Measurements from ENCODE around the gene GPC3.

The GPC3 gene

DNA sequence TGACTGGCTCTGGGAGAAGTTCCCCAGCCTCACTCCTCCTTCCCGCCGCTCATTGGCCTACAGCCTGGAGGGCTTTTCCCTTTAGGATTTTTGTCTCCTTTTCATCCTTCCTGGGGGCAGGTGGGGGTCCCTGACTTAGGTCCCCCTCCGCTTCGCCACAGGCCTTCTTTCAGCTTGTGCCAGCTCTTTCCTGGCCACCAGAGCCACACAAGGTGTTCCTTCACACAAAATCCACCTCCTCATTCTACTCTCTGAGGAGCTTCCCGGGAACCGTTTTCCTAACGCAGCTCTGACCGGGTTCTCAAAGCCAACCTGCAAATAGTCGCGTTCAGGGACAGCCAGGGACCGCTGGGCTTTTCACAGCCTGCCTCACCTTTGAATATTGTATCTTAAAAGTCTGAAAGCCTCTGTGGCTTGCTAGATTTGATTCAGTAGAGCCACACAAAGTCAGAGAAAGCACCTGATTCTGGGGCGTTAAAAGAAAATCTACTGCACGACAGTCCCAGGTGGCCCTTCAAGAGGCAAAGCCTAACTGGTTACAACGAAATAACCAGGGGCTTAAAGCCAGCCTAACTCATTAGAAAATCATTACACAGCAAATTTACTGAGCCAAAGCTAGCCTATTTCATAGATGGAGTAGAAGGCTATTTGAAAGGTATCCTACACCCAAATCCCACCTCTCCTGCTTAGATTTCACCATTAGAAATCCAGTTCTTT is 731 bp upstream of the GPC3 start:
- peak overlapping the region; percentile 63 for H3K27ac ChIP-seq
- TF ChIP-seq, protein P1, sequence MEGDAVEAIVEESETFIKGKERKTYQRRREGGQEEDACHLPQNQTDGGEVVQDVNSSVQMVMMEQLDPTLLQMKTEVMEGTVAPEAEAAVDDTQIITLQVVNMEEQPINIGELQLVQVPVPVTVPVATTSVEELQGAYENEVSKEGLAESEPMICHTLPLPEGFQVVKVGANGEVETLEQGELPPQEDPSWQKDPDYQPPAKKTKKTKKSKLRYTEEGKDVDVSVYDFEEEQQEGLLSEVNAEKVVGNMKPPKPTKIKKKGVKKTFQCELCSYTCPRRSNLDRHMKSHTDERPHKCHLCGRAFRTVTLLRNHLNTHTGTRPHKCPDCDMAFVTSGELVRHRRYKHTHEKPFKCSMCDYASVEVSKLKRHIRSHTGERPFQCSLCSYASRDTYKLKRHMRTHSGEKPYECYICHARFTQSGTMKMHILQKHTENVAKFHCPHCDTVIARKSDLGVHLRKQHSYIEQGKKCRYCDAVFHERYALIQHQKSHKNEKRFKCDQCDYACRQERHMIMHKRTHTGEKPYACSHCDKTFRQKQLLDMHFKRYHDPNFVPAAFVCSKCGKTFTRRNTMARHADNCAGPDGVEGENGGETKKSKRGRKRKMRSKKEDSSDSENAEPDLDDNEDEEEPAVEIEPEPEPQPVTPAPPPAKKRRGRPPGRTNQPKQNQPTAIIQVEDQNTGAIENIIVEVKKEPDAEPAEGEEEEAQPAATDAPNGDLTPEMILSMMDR (conservative IDR thresholded peaks at IDR 0.05) = no peak
- TF ChIP-seq ZFX (IDR thresholded peaks at IDR 0.05) = no peak

DNA sequence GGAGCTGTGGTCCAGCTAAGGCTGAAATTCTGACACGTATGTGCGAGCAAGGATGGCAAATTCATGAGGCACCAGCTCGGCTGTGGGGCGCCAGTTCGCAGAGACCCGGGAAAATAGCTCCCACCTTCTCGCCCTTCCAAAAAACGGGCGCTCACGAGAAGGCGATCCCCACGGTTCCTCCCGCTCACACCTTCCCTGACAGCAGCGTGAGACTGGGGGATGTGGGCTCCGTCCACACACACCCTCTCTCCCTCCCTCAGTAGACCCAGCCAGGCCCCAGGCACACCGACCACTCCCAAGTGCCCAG is 584 bp downstream of the GPC3 start:
- TF ChIP-seq, protein P1 (conservative IDR thresholded peaks at IDR 0.05) = no peak
- no peak for TF ChIP-seq ZFX (IDR thresholded peaks at IDR 0.05)
- H3K27ac ChIP-seq = peak overlapping the region; percentile 63

DNA sequence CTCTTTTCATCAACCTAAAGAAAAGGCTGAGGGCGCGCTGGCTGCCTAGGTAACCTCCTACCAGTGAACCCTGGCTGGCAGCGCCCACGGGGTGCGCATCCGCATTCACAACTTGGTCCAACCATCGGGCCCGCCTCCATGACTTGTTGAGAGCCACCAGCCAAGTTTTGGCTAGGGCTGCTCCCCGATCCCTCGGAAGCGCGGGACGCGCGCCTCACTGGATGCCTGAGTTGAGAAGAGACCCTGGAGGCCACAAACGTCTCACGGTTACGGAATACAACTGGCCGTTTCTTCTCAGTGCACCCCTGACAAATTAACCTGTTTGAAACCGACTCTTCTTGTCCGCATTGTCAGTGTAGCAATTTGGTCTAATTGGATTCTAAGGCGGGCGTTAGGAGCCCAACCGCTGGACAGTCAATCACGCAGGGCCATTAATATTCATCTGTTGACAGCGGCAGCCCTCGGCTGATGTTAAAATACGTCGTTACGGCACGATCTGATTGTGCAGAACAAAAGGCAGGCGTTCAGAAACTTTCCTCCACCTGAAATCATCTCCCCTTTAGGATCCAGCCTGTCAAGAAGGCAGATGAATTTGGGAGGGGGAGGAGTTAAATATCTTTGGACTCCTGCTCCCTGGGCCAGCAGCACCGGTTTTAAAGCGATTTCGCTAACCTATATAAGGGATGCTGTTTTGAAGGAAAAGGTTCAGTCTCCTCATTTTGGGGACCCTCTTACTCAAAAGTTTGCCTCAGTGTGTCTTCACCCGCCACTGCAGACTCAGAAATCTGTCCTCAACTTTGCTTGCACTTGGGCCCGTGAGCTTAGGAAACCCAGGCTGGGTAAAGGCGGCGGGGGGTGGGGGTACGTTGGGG is 1.2 kb downstream of the GPC3 start:
- H3K27ac ChIP-seq = no peak overlapping the region
- TF ChIP-seq, protein P1 (conservative IDR thresholded peaks at IDR 0.05) = no peak
- TF ChIP-seq ZFX (IDR thresholded peaks at IDR 0.05) = no peak

DNA sequence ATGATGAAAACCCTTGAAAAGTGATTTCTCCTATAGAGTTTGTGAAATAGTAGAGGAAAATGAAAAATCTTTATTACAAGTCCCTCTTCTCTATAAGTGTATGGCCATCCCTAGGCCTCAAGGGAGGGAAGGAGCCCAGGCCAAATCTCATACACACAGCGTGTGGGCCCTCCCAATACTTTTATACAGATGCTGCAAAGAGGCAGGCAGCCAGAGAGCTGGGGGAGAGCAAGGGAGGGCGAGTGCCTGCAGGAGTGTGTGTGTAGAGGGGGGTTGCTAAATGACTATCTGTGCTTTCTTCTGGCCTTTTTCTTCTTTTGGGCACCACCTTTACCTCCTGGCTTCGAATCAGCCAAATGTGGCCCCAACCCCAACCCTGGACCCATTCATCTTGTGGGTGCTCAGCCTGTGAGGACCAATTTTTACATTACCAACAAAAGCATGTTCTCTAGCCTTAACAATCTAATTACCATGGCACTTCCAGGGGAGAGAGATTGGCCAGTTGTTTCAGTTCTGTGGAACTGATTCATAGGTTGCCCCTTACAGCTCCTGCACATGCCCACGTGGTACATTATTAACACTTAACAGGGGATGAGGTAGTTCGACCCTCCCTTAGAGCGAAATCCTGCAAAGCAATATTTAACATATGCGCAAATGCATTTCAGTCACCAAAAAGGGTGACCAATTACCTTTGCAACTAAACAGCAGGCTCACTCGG is 2.0 kb downstream of the GPC3 start:
- no peak for TF ChIP-seq ZFX (IDR thresholded peaks at IDR 0.05)
- TF ChIP-seq, protein P1 (conservative IDR thresholded peaks at IDR 0.05) = no peak
- no peak overlapping the region for H3K27ac ChIP-seq

DNA sequence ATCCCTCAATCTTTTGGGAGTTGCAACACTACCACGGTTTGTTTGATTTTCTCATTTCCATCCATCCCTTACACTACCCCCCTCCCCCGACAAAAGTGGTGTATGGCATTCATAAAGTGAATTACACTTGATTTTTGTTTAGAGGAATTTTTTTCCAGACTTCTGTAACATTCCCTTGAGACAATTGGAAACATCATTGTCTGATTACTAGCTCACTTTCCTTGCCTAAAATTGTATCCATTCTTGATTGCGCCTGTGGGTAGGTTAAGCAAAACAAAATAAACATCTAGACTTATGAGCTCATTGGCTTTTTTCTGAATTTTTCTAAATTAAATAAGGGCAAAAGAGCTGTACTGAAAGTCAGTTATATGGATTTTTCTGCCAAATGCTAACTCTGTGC is 3.5 kb downstream of the GPC3 start:
- no peak for TF ChIP-seq ZFX (IDR thresholded peaks at IDR 0.05)
- H3K27ac ChIP-seq = no peak overlapping the region

DNA sequence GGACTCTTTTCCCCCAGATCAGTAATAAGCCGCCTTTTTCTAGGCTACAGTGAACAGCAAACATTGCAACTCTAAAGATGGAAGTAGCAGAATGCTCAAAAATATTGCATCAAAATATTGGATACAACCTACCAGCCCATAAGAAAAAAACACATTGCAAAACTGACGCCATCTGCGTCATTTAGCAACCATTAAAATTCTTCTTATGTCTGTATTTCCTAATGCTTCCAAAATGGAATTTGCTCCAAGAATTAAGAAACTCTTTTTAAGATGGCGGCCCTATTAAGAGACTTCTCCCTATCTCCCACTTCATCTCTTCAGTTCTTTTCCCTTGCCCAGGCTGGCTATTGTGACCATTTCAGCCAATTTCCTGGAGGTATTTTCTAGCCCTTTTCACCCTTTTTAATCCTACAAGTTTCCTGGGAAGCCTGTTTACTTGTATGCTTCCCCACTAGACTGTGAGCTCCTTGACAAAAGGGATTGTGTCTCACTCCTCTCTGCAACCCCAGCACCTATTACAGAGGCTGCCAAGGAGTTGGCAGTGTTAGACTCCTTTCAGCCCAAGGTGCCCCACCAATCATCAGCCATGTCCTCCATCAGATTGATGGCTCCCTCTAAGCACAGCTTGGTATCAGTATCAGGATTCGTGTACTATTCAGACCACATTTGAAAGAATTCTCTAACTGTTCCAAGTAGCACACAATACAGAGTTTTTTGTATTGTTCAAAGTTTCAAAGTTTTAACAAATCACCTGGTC is 4.4 kb downstream of the GPC3 start:
- H3K27ac ChIP-seq = no peak overlapping the region
- TF ChIP-seq, protein P1 (conservative IDR thresholded peaks at IDR 0.05) = no peak
- no peak for TF ChIP-seq ZFX (IDR thresholded peaks at IDR 0.05)

DNA sequence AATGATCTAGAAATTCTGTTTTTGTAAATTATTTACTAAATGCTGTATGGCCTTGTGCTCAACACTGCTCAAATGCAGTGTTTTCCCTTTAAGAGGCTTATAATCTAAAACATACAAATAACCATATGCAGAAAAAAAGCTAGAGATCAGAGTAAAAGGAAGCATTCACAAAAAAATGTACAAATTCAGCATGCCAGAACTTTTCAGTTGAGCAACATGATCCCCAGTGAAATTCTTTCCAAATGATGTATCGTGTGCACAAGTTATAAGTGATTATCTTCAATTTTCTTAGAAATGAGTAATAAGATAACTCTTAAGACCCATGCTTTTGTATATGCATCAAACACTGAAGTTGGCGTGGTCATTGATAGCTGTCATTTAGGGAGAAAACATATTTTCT is 5.0 kb downstream of the GPC3 start:
- TF ChIP-seq ZFX (IDR thresholded peaks at IDR 0.05) = no peak
- TF ChIP-seq, protein P1 (conservative IDR thresholded peaks at IDR 0.05) = no peak
- no peak overlapping the region for H3K27ac ChIP-seq

Measured in C4-2B (cell line).